HCT116 (cell line): Measurements from ENCODE around the gene NTN5.

ENCODE experiments used
- CBX3 ChIP-seq: IDR thresholded peaks from 2 replicates; pipeline ENCODE4 v1.6.1; 2012; ENCODE audit warnings: low read depth
- EZH2 ChIP-seq: fragments of 200-600 bp; sonication (generic); IDR thresholded peaks from 2 replicates; pipeline ENCODE4 v1.6.1; 2017; ENCODE audit warnings: antibody characterized with exemption, mixed run types
- POLR2A ChIP-seq: IDR thresholded peaks from 2 replicates; pipeline ENCODE4 v1.7.0; 2011; ENCODE audit warnings: borderline replicate concordance; ENCODE audit not compliant: insufficient read depth, insufficient read length; ENCODE audit errors: extremely low read depth
- POLR2AphosphoS5 ChIP-seq: IDR thresholded peaks from 2 replicates; pipeline ENCODE4 v1.6.1; 2011; ENCODE audit warnings: mild to moderate bottlenecking, low read depth, low read length, moderate library complexity
- SRF ChIP-seq: IDR thresholded peaks from 2 replicates; pipeline ENCODE4 v1.6.1; 2012; ENCODE audit warnings: low read depth
- YY1 ChIP-seq: IDR thresholded peaks from 2 replicates; pipeline ENCODE4 v1.6.1; 2011; ENCODE audit warnings: low read length, low read depth, moderate library complexity, mild to moderate bottlenecking; ENCODE audit not compliant: insufficient replicate concordance; ENCODE audit errors: extremely low read depth
- TF ChIP-seq, protein P1 (sequence below): IDR thresholded peaks from 2 replicates; pipeline ENCODE4 v1.6.1; 2012
- TF ChIP-seq, protein P2 (sequence below), 3 experiments: fragments of 200-600 bp in 1 of 3; sonication (generic) in 1 of 3; IDR thresholded peaks in 2 of 3; conservative IDR thresholded peaks in 1 of 3; 2 replicates each; pipeline ENCODE4 v1.5.1; 2012 to 2017; ENCODE audit warnings: low read depth in 2 of 3, low read length in 2 of 3, antibody characterized with exemption in 1 of 3, borderline replicate concordance in 1 of 3, control low read depth in 1 of 3, mild to moderate bottlenecking in 1 of 3, mixed read lengths in 1 of 3, mixed run types in 1 of 3, moderate library complexity in 1 of 3; ENCODE audit not compliant: insufficient read depth in 1 of 3
- TF ChIP-seq, protein P3 (sequence below): IDR thresholded peaks from 2 replicates; pipeline ENCODE4 v1.6.1; 2012

DNA sequence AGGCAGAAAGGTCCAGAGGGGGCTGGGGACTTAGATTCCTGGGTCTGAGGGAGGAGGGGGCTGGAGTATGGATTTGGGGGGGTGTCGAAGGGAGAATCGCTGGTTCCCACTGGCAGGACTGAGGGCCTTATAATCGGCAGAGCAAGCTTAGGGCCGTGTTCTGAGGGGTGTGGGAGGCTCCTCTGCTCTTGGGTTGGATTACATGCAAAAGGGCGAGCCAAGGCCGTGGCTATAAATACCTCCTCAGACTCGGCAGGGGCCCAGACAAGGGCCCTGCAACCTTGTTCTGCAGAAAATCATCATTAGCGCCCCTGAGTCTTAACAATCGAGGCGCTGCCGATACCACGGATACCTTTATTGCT is 47.4 kb upstream of the NTN5 start:
- TF ChIP-seq, protein P1, sequence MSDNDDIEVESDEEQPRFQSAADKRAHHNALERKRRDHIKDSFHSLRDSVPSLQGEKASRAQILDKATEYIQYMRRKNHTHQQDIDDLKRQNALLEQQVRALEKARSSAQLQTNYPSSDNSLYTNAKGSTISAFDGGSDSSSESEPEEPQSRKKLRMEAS = no peak
- TF ChIP-seq POLR2A (no peak), EZH2 (no peak), SRF (no peak), CBX3 (no peak), YY1 (no peak), POLR2AphosphoS5 (no peak)
- TF ChIP-seq, protein P2, sequence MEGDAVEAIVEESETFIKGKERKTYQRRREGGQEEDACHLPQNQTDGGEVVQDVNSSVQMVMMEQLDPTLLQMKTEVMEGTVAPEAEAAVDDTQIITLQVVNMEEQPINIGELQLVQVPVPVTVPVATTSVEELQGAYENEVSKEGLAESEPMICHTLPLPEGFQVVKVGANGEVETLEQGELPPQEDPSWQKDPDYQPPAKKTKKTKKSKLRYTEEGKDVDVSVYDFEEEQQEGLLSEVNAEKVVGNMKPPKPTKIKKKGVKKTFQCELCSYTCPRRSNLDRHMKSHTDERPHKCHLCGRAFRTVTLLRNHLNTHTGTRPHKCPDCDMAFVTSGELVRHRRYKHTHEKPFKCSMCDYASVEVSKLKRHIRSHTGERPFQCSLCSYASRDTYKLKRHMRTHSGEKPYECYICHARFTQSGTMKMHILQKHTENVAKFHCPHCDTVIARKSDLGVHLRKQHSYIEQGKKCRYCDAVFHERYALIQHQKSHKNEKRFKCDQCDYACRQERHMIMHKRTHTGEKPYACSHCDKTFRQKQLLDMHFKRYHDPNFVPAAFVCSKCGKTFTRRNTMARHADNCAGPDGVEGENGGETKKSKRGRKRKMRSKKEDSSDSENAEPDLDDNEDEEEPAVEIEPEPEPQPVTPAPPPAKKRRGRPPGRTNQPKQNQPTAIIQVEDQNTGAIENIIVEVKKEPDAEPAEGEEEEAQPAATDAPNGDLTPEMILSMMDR (IDR thresholded peaks at IDR 0.05 in 2 of 3, conservative IDR thresholded peaks at IDR 0.05 in 1 of 3; ENCODE audit: borderline replicate concordance in 1 of 3, insufficient read depth in 1 of 3, low read depth in 2 of 3, low read length in 2 of 3) = no peak
- TF ChIP-seq, protein P3, sequence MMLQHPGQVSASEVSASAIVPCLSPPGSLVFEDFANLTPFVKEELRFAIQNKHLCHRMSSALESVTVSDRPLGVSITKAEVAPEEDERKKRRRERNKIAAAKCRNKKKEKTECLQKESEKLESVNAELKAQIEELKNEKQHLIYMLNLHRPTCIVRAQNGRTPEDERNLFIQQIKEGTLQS = no peak
